Liver (tissue), 9 donors: Measurements from ENCODE around the gene GLDN. TPM values are rescaled to one million over a fixed set of nuclear protein-coding genes. Genes with fewer than 3 reads are reported as not detected.

Experiments used
- DNase-seq: peaks from one replicate; pipeline ENCODE4 v3.0.0-alpha.2; 2017; ENCODE audit warnings: low spot score
- H3K27ac ChIP-seq, 2 donors: one replicate each; pipeline ENCODE4 v1.7.0; 2013; ENCODE audit warnings: inconsistent platforms in 2 of 2, low read length in 2 of 2, control low read depth in 1 of 2, low read depth in 1 of 2, mild to moderate bottlenecking in 1 of 2
- H3K27me3 ChIP-seq, 4 donors: one replicate each; pipeline versions ENCODE4 v1.6.1 to v1.7.0; 2013; ENCODE audit warnings: low read length in 3 of 4, inconsistent platforms in 1 of 4, mild to moderate bottlenecking in 1 of 4, moderate library complexity in 1 of 4; ENCODE audit not compliant: control insufficient read depth in 4 of 4, insufficient read depth in 4 of 4
- H3K36me3 ChIP-seq, 4 donors: one replicate each; pipeline versions ENCODE4 v1.6.1 to v1.7.0; 2013; ENCODE audit warnings: low read length in 3 of 4, mild to moderate bottlenecking in 3 of 4, low read depth in 1 of 4, moderate library complexity in 1 of 4; ENCODE audit not compliant: control insufficient read depth in 4 of 4, insufficient read depth in 3 of 4
- H3K4me1 ChIP-seq, 4 donors: one replicate each; pipeline versions ENCODE4 v1.6.1 to v1.7.0; 2013; ENCODE audit warnings: low read length in 3 of 4, mild to moderate bottlenecking in 3 of 4, moderate library complexity in 1 of 4; ENCODE audit not compliant: control insufficient read depth in 4 of 4, insufficient read depth in 4 of 4
- H3K4me3 ChIP-seq, 3 donors: one replicate each; pipeline versions ENCODE4 v1.6.1 to v1.7.0; 2013; ENCODE audit warnings: low read length in 3 of 3, control low read depth in 1 of 3, low read depth in 1 of 3, mild to moderate bottlenecking in 1 of 3
- H3K9ac ChIP-seq, 2 donors: one replicate each; pipeline ENCODE4 v1.7.0; 2013; ENCODE audit warnings: low read length in 2 of 2, mild to moderate bottlenecking in 2 of 2, moderate library complexity in 2 of 2, control low read depth in 1 of 2, low read depth in 1 of 2
- H3K9me3 ChIP-seq, 4 donors: one replicate each; pipeline versions ENCODE4 v1.6.1 to v1.7.0; 2013; ENCODE audit warnings: low read length in 3 of 4; ENCODE audit not compliant: control insufficient read depth in 4 of 4
- CTCF ChIP-seq: fragments of 150-350 bp; IDR thresholded peaks from 2 replicates; pipeline ENCODE4 v1.5.1; 2017; ENCODE audit warnings: improper control_type of control experiment, low read depth, low read length; ENCODE audit not compliant: missing input control
- EGR1 ChIP-seq, 2 donors: IDR thresholded peaks; 2 replicates each; pipeline ENCODE4 v1.6.1; 2016 to 2018; ENCODE audit warnings: antibody characterized with exemption in 2 of 2, low read depth in 2 of 2
- FOXA1 ChIP-seq: IDR thresholded peaks from 2 replicates; pipeline ENCODE4 v1.6.1; 2016; ENCODE audit warnings: antibody characterized with exemption
- FOXA2 ChIP-seq: IDR thresholded peaks from 2 replicates; pipeline ENCODE4 v1.6.1; 2016; ENCODE audit warnings: antibody characterized with exemption
- GABPA ChIP-seq, 2 donors: IDR thresholded peaks in 1 of 2; conservative IDR thresholded peaks in 1 of 2; 2 replicates each; pipeline ENCODE4 v1.6.1; 2016; ENCODE audit warnings: antibody characterized with exemption in 2 of 2, mild to moderate bottlenecking in 1 of 2, moderate library complexity in 1 of 2
- HNF4A ChIP-seq, 2 donors: conservative IDR thresholded peaks; 2 replicates each; pipeline ENCODE4 v1.6.1; 2016; ENCODE audit warnings: antibody characterized with exemption in 2 of 2, mild to moderate bottlenecking in 2 of 2
- HNF4G ChIP-seq: IDR thresholded peaks from 2 replicates; pipeline ENCODE4 v1.6.1; 2016; ENCODE audit warnings: antibody characterized with exemption
- JUND ChIP-seq, 2 donors: IDR thresholded peaks; 2 replicates each; pipeline ENCODE4 v1.6.1; 2016; ENCODE audit warnings: antibody characterized with exemption in 2 of 2
- MAX ChIP-seq: IDR thresholded peaks from 2 replicates; pipeline ENCODE4 v1.6.1; 2016; ENCODE audit warnings: antibody characterized with exemption
- NR2F2 ChIP-seq: IDR thresholded peaks from 2 replicates; pipeline ENCODE4 v1.6.1; 2016; ENCODE audit warnings: antibody characterized with exemption
- RXRA ChIP-seq, 2 donors: IDR thresholded peaks; 2 replicates each; pipeline ENCODE4 v1.6.1; 2017 to 2018; ENCODE audit warnings: antibody characterized with exemption in 2 of 2, mild to moderate bottlenecking in 1 of 2
- SP1 ChIP-seq: IDR thresholded peaks from 2 replicates; pipeline ENCODE4 v1.6.1; 2018; ENCODE audit warnings: antibody characterized with exemption, mild to moderate bottlenecking
- TAF1 ChIP-seq: conservative IDR thresholded peaks from 2 replicates; pipeline ENCODE4 v1.6.1; 2016; ENCODE audit warnings: antibody characterized with exemption, mild to moderate bottlenecking
- ZBTB33 ChIP-seq: IDR thresholded peaks from 2 replicates; pipeline ENCODE4 v1.6.1; 2016; ENCODE audit warnings: antibody characterized with exemption
- WGBS: extraction: QIAGEN DNeasy Blood & Tissue Kit; methylation state at CpG from one replicate; pipeline ENCODE4 v1.1.7; 2013; 5-methylcytosine and 5-hydroxymethylcytosine counted together
- polyA plus RNA-seq, 2 donors: library from polyadenylated mRNA; stranded (reverse) in 1 of 2; unstranded in 1 of 2; fragments of 200-250 nt in 1 of 2; fragments of >200 nt in 1 of 2; fragmentation: Nextera tagmentation in 1 of 2; extraction: Ambion mirVana in 1 of 2; gene quantifications; one replicate each; pipeline versions ENCODE4 v1.2.1 to v1.2.3, GENCODE V29; 2013 to 2015
- total RNA-seq, 2 donors: library from RNA; depleted of rRNA; stranded (reverse); fragments of >200 nt; gene quantifications; one replicate each; pipeline ENCODE4 v1.2.3, GENCODE V29; 2014
- donor health status: healthy.
- donor health status: healthy.
- donor health status: healthy.
- donor health status: healthy.
- donor health status: healthy.

Gene GLDN
- total and polyA plus RNA-seq, 4 donors = 0.15 to 1.4 (median 0.33) TPM

- H3K9ac ChIP-seq = no peak overlapping the region
- H3K27ac ChIP-seq = no peak overlapping the region
- DNase-seq = no peak
- WGBS = 82% methylated on average over 7 of the region's 7 CpGs
- no peaks in the 10 kb centered on the region for H3K9me3 ChIP-seq
- H3K36me3 ChIP-seq = no peaks in the 10 kb centered on the region
- no peaks in the 10 kb centered on the region for H3K4me1 ChIP-seq
- TF ChIP-seq RXRA (IDR thresholded peaks at IDR 0.05) = no peak
- no peak for TF ChIP-seq GABPA (IDR thresholded peaks at IDR 0.05 in 1 of 2, conservative IDR thresholded peaks at IDR 0.05 in 1 of 2)
- TF ChIP-seq ZBTB33 = no peak
- TF ChIP-seq EGR1 (IDR thresholded peaks at IDR 0.05; ENCODE audit: low read depth in 2 of 2) = no peak
- no peak for TF ChIP-seq HNF4A (conservative IDR thresholded peaks at IDR 0.05)
- TF ChIP-seq HNF4G = no peak
- TF ChIP-seq MAX = no peak
- H3K27me3 ChIP-seq = peaks cover 0 to 7% (median 0%) of the 10 kb centered on the region in 4 donors
- H3K4me3 ChIP-seq = no peak overlapping the region
Observed at GRCh38 chr15:51315726-51316125, 25.7 kb upstream of the GLDN start.

- no peaks in the 10 kb centered on the region for H3K9me3 ChIP-seq
- no peak overlapping the region for H3K9ac ChIP-seq
- 88% methylated on average over 1 of the region's 1 CpG for WGBS
- TF ChIP-seq GABPA (IDR thresholded peaks at IDR 0.05 in 1 of 2, conservative IDR thresholded peaks at IDR 0.05 in 1 of 2) (no peak), RXRA (IDR thresholded peaks at IDR 0.05) (no peak), TAF1 (no peak), HNF4A (conservative IDR thresholded peaks at IDR 0.05) (no peak), HNF4G (no peak), NR2F2 (no peak), FOXA1 (no peak), FOXA2 (no peak), EGR1 (IDR thresholded peaks at IDR 0.05; ENCODE audit: low read depth in 2 of 2) (no peak), JUND (IDR thresholded peaks at IDR 0.05) (no peak), ZBTB33 (no peak), SP1 (no peak), CTCF (no peak)
- H3K27ac ChIP-seq = no peak overlapping the region
- H3K27me3 ChIP-seq = peaks cover 0 to 7% (median 0%) of the 10 kb centered on the region in 4 donors
- H3K4me1 ChIP-seq = no peaks in the 10 kb centered on the region
- DNase-seq = no peak
- no peaks in the 10 kb centered on the region for H3K36me3 ChIP-seq
- no peak overlapping the region for H3K4me3 ChIP-seq
Observed at GRCh38 chr15:51316636-51317035, 24.8 kb upstream of the GLDN start.
